SK-N-SH treated with all-trans-retinoic acid at 6 μM for 48 hours (cell line): ENCODE data around the gene IFT43.

Experiments
- CSRNP3 ChIP-seq: fragments of 250-450 bp; sonication (Bioruptor Pico); IDR thresholded peaks from 2 replicates; pipeline ENCODE4 v1.5.1; 2021; ENCODE audit warnings: mild to moderate bottlenecking, moderate library complexity
- GLIS3 ChIP-seq: fragments of 250-450 bp; sonication (Bioruptor Pico); IDR thresholded peaks from 2 replicates; pipeline ENCODE4 v1.5.0; 2020; ENCODE audit warnings: mild to moderate bottlenecking, moderate library complexity
- PATZ1 ChIP-seq: fragments of 250-450 bp; sonication (Bioruptor Pico); IDR thresholded peaks from 2 replicates; pipeline ENCODE4 v1.8.0; 2020; ENCODE audit warnings: mild to moderate bottlenecking, moderate library complexity, borderline replicate concordance
- SNAI2 ChIP-seq: fragments of 250-450 bp; sonication (Bioruptor Pico); IDR thresholded peaks from 2 replicates; pipeline ENCODE4 v1.5.0; 2020; ENCODE audit warnings: mild to moderate bottlenecking, moderate library complexity
- TCF4 ChIP-seq: fragments of 250-450 bp; sonication (Bioruptor Pico); IDR thresholded peaks from 2 replicates; pipeline ENCODE4 v1.8.0; 2021; ENCODE audit warnings: mild to moderate bottlenecking, moderate library complexity, borderline replicate concordance
- TOX ChIP-seq: fragments of 250-450 bp; sonication (Bioruptor Pico); IDR thresholded peaks from 2 replicates; pipeline ENCODE4 v1.8.0; 2021; ENCODE audit warnings: mild to moderate bottlenecking, moderate library complexity, borderline replicate concordance
- ZFP3 ChIP-seq: fragments of 250-450 bp; sonication (Bioruptor Pico); IDR thresholded peaks from 2 replicates; pipeline ENCODE4 v1.5.0; 2020; ENCODE audit warnings: mild to moderate bottlenecking, moderate library complexity
- ZFP30 ChIP-seq: fragments of 450-650 bp; formaldehyde crosslinking; IDR thresholded peaks from 2 replicates; pipeline ENCODE4 v1.5.0; 2022; ENCODE audit warnings: mild to moderate bottlenecking, moderate library complexity
- ZNF70 ChIP-seq: fragments of 450-650 bp; formaldehyde crosslinking; IDR thresholded peaks from 2 replicates; pipeline ENCODE4 v1.5.0; 2020; ENCODE audit warnings: mild to moderate bottlenecking, moderate library complexity
- ZNF8 ChIP-seq: fragments of 450-650 bp; formaldehyde crosslinking; IDR thresholded peaks from 2 replicates; pipeline ENCODE4 v1.5.0; 2020; ENCODE audit warnings: mild to moderate bottlenecking, moderate library complexity

GRCh38 chr14:76067536-76067935 lies 82.0 kb downstream of the IFT43 start:
- TF ChIP-seq CSRNP3 (CRISPR knock-in tag) (no peak), ZNF70 (CRISPR knock-in tag) (no peak), ZFP3 (CRISPR knock-in tag) (no peak), ZNF8 (CRISPR knock-in tag) (no peak), PATZ1 (CRISPR knock-in tag) (no peak), SNAI2 (CRISPR knock-in tag) (no peak), TOX (CRISPR knock-in tag) (no peak), GLIS3 (CRISPR knock-in tag) (no peak), TCF4 (no peak), ZFP30 (CRISPR knock-in tag) (no peak)
